HG02623 (cell line): ENCODE measurements around the gene GRK2.
"Not testable (repeated sequence)": the region's sequence is repeated elsewhere in the genome, so short reads cannot be mapped to it uniquely, and the experiment has no call there.

Experiments used
- ATAC-seq: cut with Tn5 transposase; IDR thresholded peaks from one replicate; pipeline ENCODE4 v1.9.1; 2021; ENCODE audit warnings: moderate library complexity; ENCODE audit not compliant: unreplicated experiment

Gene GRK2

GRCh38 chr11:67266449-67267187 lies at the start of gene GRK2:
Gene GRK2, plus strand, starts transcription at chr11:67266473. Its CDS starts 227 bp downstream, at chr11:67266700.
- peak; percentile 17 for ATAC-seq

GRCh38 chr11:67227726-67228125 lies 38.5 kb upstream of the GRK2 start:
- no peak for ATAC-seq

DNA sequence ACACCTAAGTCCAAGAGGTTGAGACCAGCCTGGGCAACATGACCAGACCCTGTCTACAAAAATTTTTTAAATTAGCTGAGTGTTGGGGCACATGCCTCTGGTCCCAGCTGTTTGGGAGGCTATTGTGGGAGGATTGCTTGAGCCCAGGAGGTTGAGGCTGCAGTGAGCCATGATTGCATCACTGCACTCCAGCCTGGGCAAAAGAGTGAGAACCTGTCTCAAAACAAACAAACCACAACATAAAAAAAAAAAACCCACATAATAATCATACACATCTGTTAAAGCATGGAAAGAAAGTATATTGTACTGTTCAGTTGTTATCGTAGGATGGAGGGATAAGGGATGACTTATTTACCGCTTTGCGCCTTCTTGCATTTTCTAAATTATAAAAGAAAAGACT lies 35.9 kb upstream of the GRK2 start:
- ATAC-seq, result no peak

DNA sequence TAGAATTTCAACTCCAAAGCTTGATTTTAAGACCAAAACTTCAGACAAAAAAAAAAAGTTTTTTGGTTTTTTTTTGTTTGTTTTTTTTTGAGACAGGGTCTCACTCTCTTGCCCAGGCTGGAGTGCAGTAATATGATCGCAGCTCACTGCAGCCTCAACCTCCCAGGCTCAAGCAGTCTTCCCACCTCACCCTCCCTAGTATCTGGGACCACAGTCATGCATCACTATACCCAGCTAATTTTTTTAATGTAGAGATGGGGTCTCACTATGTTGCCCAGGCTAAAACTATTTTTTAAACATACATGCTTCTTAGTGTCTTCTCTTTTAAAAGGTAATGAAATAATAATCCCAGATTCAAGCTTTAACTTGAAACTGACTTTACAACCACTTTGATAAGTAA lies 35.4 kb upstream of the GRK2 start:
- no peak for ATAC-seq

DNA sequence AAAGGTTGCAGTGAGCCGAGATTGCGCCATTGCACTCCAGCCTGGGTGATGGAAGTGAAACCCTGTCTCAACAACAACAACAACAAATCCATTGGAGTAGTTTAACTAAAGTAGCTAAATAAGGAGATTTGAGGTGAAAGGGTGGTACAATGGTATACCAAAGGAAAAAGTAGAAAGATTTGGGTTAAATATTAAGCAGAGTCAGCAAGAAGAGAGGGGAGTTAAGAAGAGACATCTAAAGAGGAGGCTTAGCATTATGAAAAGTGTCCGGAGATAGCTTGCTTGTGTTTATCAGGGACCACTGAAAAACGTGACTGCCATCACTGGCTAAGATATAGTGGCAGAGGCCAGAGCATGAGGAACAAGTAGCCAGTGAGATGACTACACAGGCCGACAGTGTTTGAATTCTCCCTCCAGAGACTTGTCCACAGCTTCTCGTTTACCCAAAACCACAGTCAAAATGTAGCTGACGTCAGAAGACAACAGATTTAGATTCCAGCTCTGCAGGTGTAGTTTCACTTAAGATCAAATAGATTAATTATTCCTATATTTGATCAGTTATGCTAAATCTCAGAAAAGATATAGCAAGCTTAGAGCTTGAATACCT lies 32.6 kb upstream of the GRK2 start:
- ATAC-seq, result no peak

DNA sequence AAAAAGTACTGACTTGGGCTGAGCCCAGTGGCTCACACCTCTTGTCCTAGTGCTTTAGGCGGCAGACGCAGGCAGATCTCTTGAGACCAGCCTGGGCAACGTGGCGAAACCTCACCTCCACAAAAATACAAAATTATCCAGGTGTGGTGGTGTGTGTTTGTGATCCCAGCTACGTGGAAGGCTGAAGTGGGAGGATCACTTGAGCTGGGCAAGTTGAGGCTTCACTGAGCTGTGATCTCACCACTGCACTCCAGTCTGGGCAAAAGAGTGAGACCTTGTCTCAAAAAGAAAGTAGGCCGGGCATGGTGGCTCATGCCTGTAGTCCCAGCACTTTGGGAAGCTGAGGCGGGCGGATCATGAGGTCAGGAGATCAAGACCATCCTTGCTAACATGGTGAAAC lies 31.7 kb upstream of the GRK2 start:
- not testable (repeated sequence) for ATAC-seq

DNA sequence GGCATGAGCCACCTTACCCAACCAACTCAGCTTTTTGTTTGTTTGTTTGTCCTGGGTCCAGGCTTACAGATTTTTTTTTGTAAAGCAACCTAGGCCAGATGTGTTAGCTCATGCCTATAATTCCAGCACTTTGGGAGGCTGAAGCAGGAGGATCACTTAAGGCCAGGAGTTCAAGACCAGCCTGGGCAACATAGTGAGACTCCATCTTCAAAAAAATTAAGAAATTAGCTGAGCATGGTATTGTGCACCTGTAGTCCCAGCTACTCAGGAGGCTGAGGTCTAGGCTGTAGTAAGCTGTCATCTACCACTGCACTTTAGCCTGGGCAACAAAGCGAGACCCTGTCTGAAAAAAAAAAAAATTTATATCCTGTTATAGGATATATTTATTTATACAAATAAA lies 28.7 kb upstream of the GRK2 start:
- no peak for ATAC-seq

GRCh38 chr11:67238894-67239782 lies 27.1 kb upstream of the GRK2 start:
- ATAC-seq, result no peak

DNA sequence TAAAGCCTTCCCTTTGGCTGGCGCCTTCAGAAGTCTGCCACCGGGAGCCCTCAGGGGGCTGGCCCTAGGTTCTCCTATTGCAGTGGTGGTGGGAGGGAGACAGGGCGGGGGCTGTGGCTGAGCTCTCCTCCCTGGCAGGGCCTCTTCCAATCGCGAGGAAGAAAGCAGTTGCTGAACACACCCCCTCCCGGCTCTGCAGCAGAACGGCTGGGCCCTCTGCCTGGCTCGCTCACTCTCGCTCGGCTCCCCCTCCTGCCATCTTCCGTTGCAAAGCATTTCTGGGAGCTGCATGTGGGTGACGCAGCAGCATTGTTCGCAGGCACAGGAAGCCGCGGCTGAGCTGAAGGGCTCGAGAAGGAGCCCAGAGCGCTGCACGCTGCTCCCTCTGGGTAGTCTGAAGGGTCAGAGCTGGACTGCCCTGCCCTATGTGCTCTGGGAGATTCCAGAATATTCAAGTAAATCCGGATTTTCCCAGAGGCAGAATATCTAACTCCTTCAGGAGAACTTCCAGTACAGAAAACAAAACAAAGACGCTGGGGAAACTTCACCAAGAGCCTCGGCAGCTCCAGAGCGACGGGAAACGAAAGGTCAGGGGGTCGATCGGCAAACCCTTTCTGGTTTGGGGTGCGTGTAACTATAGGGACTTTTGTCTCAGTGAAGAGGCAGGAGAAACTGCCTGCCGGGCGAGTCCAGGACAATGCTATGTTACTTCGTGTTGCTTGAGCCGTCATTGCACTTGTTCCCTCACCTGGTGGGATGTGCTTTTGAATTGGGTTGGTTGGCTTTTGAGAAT lies 26.3 kb upstream of the GRK2 start:
- peak; percentile 81 for ATAC-seq

GRCh38 chr11:67240576-67241389 lies 25.5 kb upstream of the GRK2 start:
- no peak for ATAC-seq

DNA sequence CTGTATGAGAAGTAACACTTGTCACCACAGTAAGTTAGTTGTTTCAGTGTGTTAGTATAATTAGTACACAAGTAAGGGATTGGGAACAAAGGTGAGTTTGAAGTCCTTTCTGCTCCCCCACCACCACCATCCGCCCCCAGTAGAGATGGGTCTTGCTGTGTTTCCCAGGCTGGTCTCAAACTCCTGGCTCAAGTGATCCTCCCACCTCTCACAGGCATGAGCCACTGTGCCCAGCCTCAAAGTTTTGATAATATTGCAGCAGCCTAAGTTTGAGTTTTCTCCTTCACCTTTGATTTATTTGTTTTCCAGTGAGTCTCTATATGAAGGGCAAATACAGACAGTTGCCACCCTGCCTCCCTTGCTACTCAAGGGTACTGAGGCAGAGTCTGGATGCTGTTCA lies 23.7 kb upstream of the GRK2 start:
- ATAC-seq, result no peak

DNA sequence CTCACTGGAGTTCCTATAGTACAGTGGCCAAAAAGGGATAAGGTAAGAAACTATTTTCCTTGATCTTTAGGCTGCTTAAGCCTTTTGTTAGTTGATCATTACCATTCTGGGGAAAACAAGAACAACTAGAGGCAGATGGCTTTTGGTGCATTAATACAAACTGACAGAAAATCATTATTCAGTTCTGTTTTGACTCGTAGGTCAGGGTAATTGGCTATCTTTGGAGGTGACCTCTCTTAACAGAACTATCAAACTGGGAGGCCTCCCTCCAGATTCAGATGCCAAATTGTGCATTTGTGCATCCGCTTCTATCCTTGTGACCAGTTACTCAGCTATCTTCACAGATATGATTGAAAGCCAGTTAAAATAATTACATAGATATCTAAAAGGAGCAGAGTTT lies 23.2 kb upstream of the GRK2 start:
- ATAC-seq, result no peak

DNA sequence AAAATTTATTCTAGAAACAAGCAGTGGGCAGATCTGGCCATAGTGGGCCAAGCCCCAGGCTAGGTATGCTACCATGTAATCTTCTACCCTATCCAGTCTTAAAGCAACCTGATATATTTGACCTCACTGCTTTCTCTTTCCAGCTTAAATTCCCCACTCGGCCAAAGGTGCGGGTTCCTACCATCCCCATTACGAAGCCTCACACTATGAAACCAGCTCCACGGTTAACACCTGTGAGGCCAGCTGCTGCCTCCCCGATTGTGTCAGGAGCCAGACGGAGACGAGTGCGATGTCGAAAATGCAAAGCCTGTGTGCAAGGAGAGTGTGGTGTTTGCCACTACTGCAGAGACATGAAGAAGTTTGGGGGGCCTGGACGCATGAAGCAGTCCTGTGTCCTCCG lies 21.2 kb upstream of the GRK2 start:
- no peak for ATAC-seq

GRCh38 chr11:67247946-67248550 lies 18.2 kb upstream of the GRK2 start:
- ATAC-seq, result no peak

- ATAC-seq, result no peak
Measured at GRCh38 chr11:67248653-67249052, 17.6 kb upstream of the GRK2 start.

GRCh38 chr11:67250059-67251043 lies 15.9 kb upstream of the GRK2 start:
- no peak for ATAC-seq

DNA sequence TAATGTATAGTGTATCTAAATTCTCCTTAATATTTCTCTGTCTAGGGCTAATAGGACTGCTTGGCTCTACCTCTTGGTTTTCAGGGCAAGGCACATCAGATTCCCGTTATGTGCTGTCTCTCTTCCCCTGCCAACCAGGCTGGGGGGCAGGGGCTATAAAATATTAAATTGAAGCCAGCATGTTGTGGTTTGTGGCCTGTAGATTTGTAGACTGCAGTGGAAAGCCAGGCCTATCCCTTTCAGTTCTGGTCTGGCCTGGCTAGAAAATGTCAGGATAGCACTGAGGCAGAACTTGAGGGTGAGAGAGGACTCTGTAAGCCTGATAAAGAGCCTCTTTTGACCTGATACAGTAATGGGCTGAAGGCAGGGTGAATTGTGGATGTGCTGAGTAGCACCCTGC lies 14.4 kb upstream of the GRK2 start:
- no peak for ATAC-seq

GRCh38 chr11:67252831-67253239 lies 13.4 kb upstream of the GRK2 start:
- no peak for ATAC-seq
